Endothelial cell of umbilical vein (primary cell): Measurements from ENCODE around the gene HES2.

ENCODE experiments used
- EZH2 ChIP-seq: IDR thresholded peaks from 2 replicates; pipeline ENCODE4 v1.6.1; 2012; ENCODE audit warnings: borderline replicate concordance, low read depth, mild to moderate bottlenecking, moderate library complexity, low read length, inconsistent platforms; ENCODE audit not compliant: severe bottlenecking
- FOS ChIP-seq: IDR thresholded peaks from 2 replicates; pipeline ENCODE4 v1.6.1; 2011; ENCODE audit warnings: mild to moderate bottlenecking, low read length, moderate library complexity, borderline replicate concordance; ENCODE audit not compliant: insufficient read depth
- GATA2 ChIP-seq: IDR thresholded peaks from 2 replicates; pipeline ENCODE4 v1.7.0; 2011; ENCODE audit warnings: low read depth, mild to moderate bottlenecking, moderate library complexity, mixed read lengths, low read length; ENCODE audit not compliant: insufficient read length, insufficient read depth
- JUN ChIP-seq: IDR thresholded peaks from 2 replicates; pipeline ENCODE4 v1.6.1; 2011; ENCODE audit warnings: borderline replicate concordance, low read depth; ENCODE audit not compliant: insufficient read length, insufficient read depth
- MYC ChIP-seq: IDR thresholded peaks from one replicate; pipeline ENCODE4 v1.6.1; 2011; ENCODE audit warnings: mild to moderate bottlenecking, low read depth, low read length
- POLR2A ChIP-seq: IDR thresholded peaks from 2 replicates; pipeline ENCODE4 v1.6.1; 2012; ENCODE audit warnings: low read depth, mild to moderate bottlenecking, control low read depth, low read length
- POLR2AphosphoS5 ChIP-seq: IDR thresholded peaks from 2 replicates; pipeline ENCODE4 v1.6.1; 2012; ENCODE audit warnings: low read depth, mild to moderate bottlenecking, control low read depth, low read length, moderate library complexity; ENCODE audit not compliant: insufficient read depth
- TF ChIP-seq, protein P1 (sequence below), 2 donors: IDR thresholded peaks; 1 replicate in 1 of 2; 2 replicates in 1 of 2; pipeline ENCODE4 v1.5.1; 2011; ENCODE audit warnings: low read length in 2 of 2, mild to moderate bottlenecking in 2 of 2, moderate library complexity in 2 of 2, control low read depth in 1 of 2, inconsistent platforms in 1 of 2, low read depth in 1 of 2; ENCODE audit not compliant: insufficient read depth in 1 of 2; ENCODE audit errors: extremely low read depth in 1 of 2
- TF ChIP-seq, protein P2 (sequence below): IDR thresholded peaks from 2 replicates; pipeline ENCODE4 v1.6.1; 2011; ENCODE audit not compliant: insufficient read depth, insufficient read length

GRCh38 chr1:6409733-6410132 lies 10.0 kb downstream of the HES2 start:
- no peak for TF ChIP-seq POLR2AphosphoS5
- TF ChIP-seq, protein P1, sequence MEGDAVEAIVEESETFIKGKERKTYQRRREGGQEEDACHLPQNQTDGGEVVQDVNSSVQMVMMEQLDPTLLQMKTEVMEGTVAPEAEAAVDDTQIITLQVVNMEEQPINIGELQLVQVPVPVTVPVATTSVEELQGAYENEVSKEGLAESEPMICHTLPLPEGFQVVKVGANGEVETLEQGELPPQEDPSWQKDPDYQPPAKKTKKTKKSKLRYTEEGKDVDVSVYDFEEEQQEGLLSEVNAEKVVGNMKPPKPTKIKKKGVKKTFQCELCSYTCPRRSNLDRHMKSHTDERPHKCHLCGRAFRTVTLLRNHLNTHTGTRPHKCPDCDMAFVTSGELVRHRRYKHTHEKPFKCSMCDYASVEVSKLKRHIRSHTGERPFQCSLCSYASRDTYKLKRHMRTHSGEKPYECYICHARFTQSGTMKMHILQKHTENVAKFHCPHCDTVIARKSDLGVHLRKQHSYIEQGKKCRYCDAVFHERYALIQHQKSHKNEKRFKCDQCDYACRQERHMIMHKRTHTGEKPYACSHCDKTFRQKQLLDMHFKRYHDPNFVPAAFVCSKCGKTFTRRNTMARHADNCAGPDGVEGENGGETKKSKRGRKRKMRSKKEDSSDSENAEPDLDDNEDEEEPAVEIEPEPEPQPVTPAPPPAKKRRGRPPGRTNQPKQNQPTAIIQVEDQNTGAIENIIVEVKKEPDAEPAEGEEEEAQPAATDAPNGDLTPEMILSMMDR (IDR thresholded peaks at IDR 0.05; ENCODE audit: extremely low read depth in 1 of 2, insufficient read depth in 1 of 2, low read depth in 1 of 2, low read length in 2 of 2): no peak
- TF ChIP-seq EZH2: no peak
- TF ChIP-seq MYC: no peak
- no peak for TF ChIP-seq JUN
- TF ChIP-seq, protein P2, sequence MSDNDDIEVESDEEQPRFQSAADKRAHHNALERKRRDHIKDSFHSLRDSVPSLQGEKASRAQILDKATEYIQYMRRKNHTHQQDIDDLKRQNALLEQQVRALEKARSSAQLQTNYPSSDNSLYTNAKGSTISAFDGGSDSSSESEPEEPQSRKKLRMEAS: no peak
- no peak for TF ChIP-seq POLR2A
- TF ChIP-seq GATA2: no peak
- TF ChIP-seq FOS: no peak
